GM10266 (cell line): ENCODE data around the gene C19orf12.

Experiments used
- DNase-seq: peaks from one replicate; pipeline ENCODE4 v3.0.0; 2012; ENCODE audit errors: extremely low spot score
- CTCF ChIP-seq: IDR thresholded peaks from 2 replicates; pipeline ENCODE4 v1.5.1; 2012; ENCODE audit warnings: mild to moderate bottlenecking, low read depth; ENCODE audit not compliant: control insufficient read depth, insufficient read depth; ENCODE audit errors: missing control alignments

Gene C19orf12

GRCh38 chr19:29686285-29686805 lies 28.7 kb downstream of the C19orf12 start:
- no peak for DNase-seq
- TF ChIP-seq CTCF, result no peak

- TF ChIP-seq CTCF, result no peak
Measured at GRCh38 chr19:29685326-29685725, 29.7 kb downstream of the C19orf12 start.

GRCh38 chr19:29683009-29683408 lies 32.1 kb downstream of the C19orf12 start:
- no peak for DNase-seq
- TF ChIP-seq CTCF, result no peak

More at GRCh38 chr19:29685326-29685725, 29.7 kb downstream of the C19orf12 start:
- no peak for DNase-seq

- no peak for TF ChIP-seq CTCF
- no peak for DNase-seq
Measured at GRCh38 chr19:29682236-29682895, 32.7 kb downstream of the C19orf12 start.

- TF ChIP-seq CTCF, result no peak
- DNase-seq, result no peak
Measured at GRCh38 chr19:29681422-29682235, 33.4 kb downstream of the C19orf12 start.

- no peak for TF ChIP-seq CTCF
- no peak for DNase-seq
Measured at GRCh38 chr19:29680937-29681336, 34.1 kb downstream of the C19orf12 start.

GRCh38 chr19:29680447-29680846 lies 34.6 kb downstream of the C19orf12 start:
- no peak for TF ChIP-seq CTCF
- DNase-seq, result peak; percentile 66
